Measurements from ENCODE around the gene MAOB.

DNA sequence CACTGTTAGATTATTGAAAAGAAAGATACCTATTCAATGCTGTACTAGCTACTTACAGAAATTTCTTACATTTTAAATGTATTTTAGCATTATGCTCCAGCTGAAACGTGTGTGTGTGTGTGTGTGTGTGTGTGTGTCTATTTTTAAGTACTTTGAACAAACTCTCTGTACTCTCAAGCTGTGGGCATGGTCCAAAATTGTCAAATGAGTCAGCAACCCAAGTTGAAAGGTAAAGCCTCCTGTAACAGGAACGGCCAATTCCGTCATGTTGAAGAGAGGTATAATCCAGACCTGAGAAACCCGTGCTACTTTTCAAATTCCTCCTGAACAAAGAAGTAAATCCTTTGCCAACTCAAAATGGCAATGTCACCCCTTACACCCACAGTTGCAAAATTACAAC, 20.5 kb downstream of the MAOB start:
- TF ChIP-seq EZH2phosphoT487 (IDR thresholded peaks at IDR 0.05; ENCODE audit: borderline replicate concordance, low read length) (no peak), EZH2 (IDR thresholded peaks at IDR 0.05; ENCODE audit: low read length, unreplicated experiment) (no peak)
- TF ChIP-seq, protein P1, sequence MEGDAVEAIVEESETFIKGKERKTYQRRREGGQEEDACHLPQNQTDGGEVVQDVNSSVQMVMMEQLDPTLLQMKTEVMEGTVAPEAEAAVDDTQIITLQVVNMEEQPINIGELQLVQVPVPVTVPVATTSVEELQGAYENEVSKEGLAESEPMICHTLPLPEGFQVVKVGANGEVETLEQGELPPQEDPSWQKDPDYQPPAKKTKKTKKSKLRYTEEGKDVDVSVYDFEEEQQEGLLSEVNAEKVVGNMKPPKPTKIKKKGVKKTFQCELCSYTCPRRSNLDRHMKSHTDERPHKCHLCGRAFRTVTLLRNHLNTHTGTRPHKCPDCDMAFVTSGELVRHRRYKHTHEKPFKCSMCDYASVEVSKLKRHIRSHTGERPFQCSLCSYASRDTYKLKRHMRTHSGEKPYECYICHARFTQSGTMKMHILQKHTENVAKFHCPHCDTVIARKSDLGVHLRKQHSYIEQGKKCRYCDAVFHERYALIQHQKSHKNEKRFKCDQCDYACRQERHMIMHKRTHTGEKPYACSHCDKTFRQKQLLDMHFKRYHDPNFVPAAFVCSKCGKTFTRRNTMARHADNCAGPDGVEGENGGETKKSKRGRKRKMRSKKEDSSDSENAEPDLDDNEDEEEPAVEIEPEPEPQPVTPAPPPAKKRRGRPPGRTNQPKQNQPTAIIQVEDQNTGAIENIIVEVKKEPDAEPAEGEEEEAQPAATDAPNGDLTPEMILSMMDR (conservative IDR thresholded peaks at IDR 0.05; ENCODE audit: low read depth, low read length): no peak

Measured in PC-3 (cell line).